ENCODE measurements around the gene PKM. TPM values are rescaled to one million over a fixed set of nuclear protein-coding genes. Genes with fewer than 3 reads are reported as not detected.

Gene PKM
- total and polyA plus RNA-seq, 2 donors = 199 to 452 TPM

- Histone ChIP-seq H3K4me1 (ENCODE audit: control insufficient read depth in 2 of 2, insufficient read depth in 2 of 2, low read length in 2 of 2) (peaks cover 0 to 4% of the 10 kb centered on the region in 2 donors), H3K36me3 (ENCODE audit: control insufficient read depth in 2 of 2, insufficient read depth in 2 of 2, low read length in 1 of 2) (peaks cover 85 to 86% of the 10 kb centered on the region in 2 donors), H3K9me3 (ENCODE audit: control insufficient read depth in 2 of 2, insufficient read depth in 1 of 2, low read length in 1 of 2) (no peaks in the 10 kb centered on the region), H3K27ac (ENCODE audit: low read depth in 1 of 2, low read length in 1 of 2) (no peak overlapping the region), H3K27me3 (ENCODE audit: control insufficient read depth in 2 of 2, insufficient read depth in 1 of 2, low read length in 1 of 2) (no peaks in the 10 kb centered on the region), H3K4me3 (ENCODE audit: low read length in 2 of 2) (no peak overlapping the region)
- no peak for DNase-seq (ENCODE audit: low read depth in 6 of 9, low spot score in 9 of 9)
Measured at GRCh38 chr15:72207558-72208085, 23.4 kb downstream of the PKM start.

GRCh38 chr15:72206677-72207000 lies 24.4 kb downstream of the PKM start:
- Histone ChIP-seq H3K27ac (ENCODE audit: low read depth in 1 of 2, low read length in 1 of 2) (no peak overlapping the region), H3K9me3 (ENCODE audit: control insufficient read depth in 2 of 2, insufficient read depth in 1 of 2, low read length in 1 of 2) (no peaks in the 10 kb centered on the region), H3K27me3 (ENCODE audit: control insufficient read depth in 2 of 2, insufficient read depth in 1 of 2, low read length in 1 of 2) (no peaks in the 10 kb centered on the region), H3K4me1 (ENCODE audit: control insufficient read depth in 2 of 2, insufficient read depth in 2 of 2, low read length in 2 of 2) (peaks cover 2 to 6% of the 10 kb centered on the region in 2 donors), H3K36me3 (ENCODE audit: control insufficient read depth in 2 of 2, insufficient read depth in 2 of 2, low read length in 1 of 2) (peaks cover 87 to 88% of the 10 kb centered on the region in 2 donors), H3K4me3 (ENCODE audit: low read length in 2 of 2) (no peak overlapping the region)
- DNase-seq (ENCODE audit: low read depth in 6 of 9, low spot score in 9 of 9) = no peak
- 95% methylated on average over 5 of the region's 5 CpGs for WGBS

- H3K27me3 ChIP-seq (ENCODE audit: control insufficient read depth in 2 of 2, insufficient read depth in 1 of 2, low read length in 1 of 2) = no peaks in the 10 kb centered on the region
- H3K36me3 ChIP-seq (ENCODE audit: control insufficient read depth in 2 of 2, insufficient read depth in 2 of 2, low read length in 1 of 2) = peaks cover 87 to 94% of the 10 kb centered on the region in 2 donors
- H3K9me3 ChIP-seq (ENCODE audit: control insufficient read depth in 2 of 2, insufficient read depth in 1 of 2, low read length in 1 of 2) = no peaks in the 10 kb centered on the region
- H3K4me1 ChIP-seq (ENCODE audit: control insufficient read depth in 2 of 2, insufficient read depth in 2 of 2, low read length in 2 of 2) = peaks cover 8 to 12% of the 10 kb centered on the region in 2 donors
- H3K27ac ChIP-seq (ENCODE audit: low read depth in 1 of 2, low read length in 1 of 2) = no peak overlapping the region
- H3K4me3 ChIP-seq (ENCODE audit: low read length in 2 of 2) = no peak overlapping the region
- 98% methylated on average over 10 of the region's 10 CpGs for WGBS
- DNase-seq (ENCODE audit: low read depth in 6 of 9, low spot score in 9 of 9) = no peak
Measured at GRCh38 chr15:72205896-72206676, 24.9 kb downstream of the PKM start.

- Histone ChIP-seq H3K27me3 (ENCODE audit: control insufficient read depth in 2 of 2, insufficient read depth in 1 of 2, low read length in 1 of 2) (no peaks in the 10 kb centered on the region), H3K36me3 (ENCODE audit: control insufficient read depth in 2 of 2, insufficient read depth in 2 of 2, low read length in 1 of 2) (peaks cover 89 to 95% of the 10 kb centered on the region in 2 donors), H3K4me1 (ENCODE audit: control insufficient read depth in 2 of 2, insufficient read depth in 2 of 2, low read length in 2 of 2) (peaks cover 9 to 20% of the 10 kb centered on the region in 2 donors), H3K9me3 (ENCODE audit: control insufficient read depth in 2 of 2, insufficient read depth in 1 of 2, low read length in 1 of 2) (no peaks in the 10 kb centered on the region), H3K27ac (ENCODE audit: low read depth in 1 of 2, low read length in 1 of 2) (no peak overlapping the region), H3K4me3 (ENCODE audit: low read length in 2 of 2) (no peak overlapping the region)
- WGBS = 96% methylated on average over 2 of the region's 2 CpGs
- DNase-seq (ENCODE audit: low read depth in 6 of 9, low spot score in 9 of 9) = no peak
Measured at GRCh38 chr15:72205273-72205672, 25.7 kb downstream of the PKM start.

- peaks cover 95 to 98% of the 10 kb centered on the region in 2 donors for H3K36me3 ChIP-seq (ENCODE audit: control insufficient read depth in 2 of 2, insufficient read depth in 2 of 2, low read length in 1 of 2)
- 90% methylated on average over 5 of the region's 5 CpGs for WGBS
- H3K4me1 ChIP-seq (ENCODE audit: control insufficient read depth in 2 of 2, insufficient read depth in 2 of 2, low read length in 2 of 2) = peaks cover 9 to 22% of the 10 kb centered on the region in 2 donors
- H3K27me3 ChIP-seq (ENCODE audit: control insufficient read depth in 2 of 2, insufficient read depth in 1 of 2, low read length in 1 of 2) = peaks cover under 1 to 4% of the 10 kb centered on the region in 2 donors
- DNase-seq (ENCODE audit: low read depth in 6 of 9, low spot score in 9 of 9) = no peak
- no peaks in the 10 kb centered on the region for H3K9me3 ChIP-seq (ENCODE audit: control insufficient read depth in 2 of 2, insufficient read depth in 1 of 2, low read length in 1 of 2)
- H3K27ac ChIP-seq (ENCODE audit: low read depth in 1 of 2, low read length in 1 of 2) = no peak overlapping the region
- H3K4me3 ChIP-seq (ENCODE audit: low read length in 2 of 2) = no peak overlapping the region
Measured at GRCh38 chr15:72203507-72203837, 27.5 kb downstream of the PKM start.

GRCh38 chr15:72202801-72203506 lies 28.0 kb downstream of the PKM start:
- 95% methylated on average over 8 of the region's 8 CpGs for whole genome bisulfite sequencing
- H3K36me3 ChIP-seq (ENCODE audit: control insufficient read depth in 2 of 2, insufficient read depth in 2 of 2, low read length in 1 of 2) = peaks cover 95 to 96% of the 10 kb centered on the region in 2 donors
- peaks cover 5 to 9% of the 10 kb centered on the region in 2 donors for H3K27me3 ChIP-seq (ENCODE audit: control insufficient read depth in 2 of 2, insufficient read depth in 1 of 2, low read length in 1 of 2)
- H3K4me1 ChIP-seq (ENCODE audit: control insufficient read depth in 2 of 2, insufficient read depth in 2 of 2, low read length in 2 of 2) = peaks cover 9 to 22% of the 10 kb centered on the region in 2 donors
- H3K9me3 ChIP-seq (ENCODE audit: control insufficient read depth in 2 of 2, insufficient read depth in 1 of 2, low read length in 1 of 2) = no peaks in the 10 kb centered on the region
- H3K27ac ChIP-seq (ENCODE audit: low read depth in 1 of 2, low read length in 1 of 2) = peak overlapping the region in 1 of 2 donors; percentile 15
- H3K4me3 ChIP-seq (ENCODE audit: low read length in 2 of 2) = no peak overlapping the region
- no peak for DNase-seq (ENCODE audit: low read depth in 6 of 9, low spot score in 9 of 9)

- no peak for DNase-seq (ENCODE audit: low read depth in 6 of 9, low spot score in 9 of 9)
- Histone ChIP-seq H3K36me3 (ENCODE audit: control insufficient read depth in 2 of 2, insufficient read depth in 2 of 2, low read length in 1 of 2) (peaks cover 89 to 91% of the 10 kb centered on the region in 2 donors), H3K4me3 (ENCODE audit: low read length in 2 of 2) (no peak overlapping the region), H3K27ac (ENCODE audit: low read depth in 1 of 2, low read length in 1 of 2) (no peak overlapping the region), H3K9me3 (ENCODE audit: control insufficient read depth in 2 of 2, insufficient read depth in 1 of 2, low read length in 1 of 2) (no peaks in the 10 kb centered on the region), H3K4me1 (ENCODE audit: control insufficient read depth in 2 of 2, insufficient read depth in 2 of 2, low read length in 2 of 2) (peaks cover 9 to 22% of the 10 kb centered on the region in 2 donors), H3K27me3 (ENCODE audit: control insufficient read depth in 2 of 2, insufficient read depth in 1 of 2, low read length in 1 of 2) (peaks cover 12 to 14% of the 10 kb centered on the region in 2 donors)
- 98% methylated on average over 13 of the region's 13 CpGs for WGBS
Measured at GRCh38 chr15:72202302-72202701, 28.7 kb downstream of the PKM start.

- H3K9me3 ChIP-seq (ENCODE audit: control insufficient read depth in 2 of 2, insufficient read depth in 1 of 2, low read length in 1 of 2) = no peaks in the 10 kb centered on the region
- 58% methylated on average over 3 of the region's 3 CpGs for WGBS
- H3K36me3 ChIP-seq (ENCODE audit: control insufficient read depth in 2 of 2, insufficient read depth in 2 of 2, low read length in 1 of 2) = peaks cover 81 to 82% of the 10 kb centered on the region in 2 donors
- H3K4me1 ChIP-seq (ENCODE audit: control insufficient read depth in 2 of 2, insufficient read depth in 2 of 2, low read length in 2 of 2) = peaks cover 9 to 22% of the 10 kb centered on the region in 2 donors
- H3K4me3 ChIP-seq (ENCODE audit: low read length in 2 of 2) = no peak overlapping the region
- H3K27me3 ChIP-seq (ENCODE audit: control insufficient read depth in 2 of 2, insufficient read depth in 1 of 2, low read length in 1 of 2) = peaks cover 20 to 22% of the 10 kb centered on the region in 2 donors
- peak overlapping the region in 1 of 2 donors; percentile 62 for H3K27ac ChIP-seq (ENCODE audit: low read depth in 1 of 2, low read length in 1 of 2)
- peak in 4 of 9 donors; percentile 10 to 67 (median 26) for DNase-seq (ENCODE audit: low read depth in 6 of 9, low spot score in 9 of 9)
Measured at GRCh38 chr15:72201391-72201921, 29.5 kb downstream of the PKM start.
